IMR-90 (cell line): Measurements from ENCODE around the gene SLC22A16. TPM values are rescaled to one million over a fixed set of nuclear protein-coding genes. Genes with fewer than 3 reads are reported as not detected.

Experiments used
- ATAC-seq: fragments of 200-7000 bp; cut with Tn5 transposase; 2 replicates; pipeline ENCODE4 v1.9.1; 2020; ENCODE audit warnings: low read depth, mild to moderate bottlenecking, moderate library complexity
- BruUV-seq: library from RNA; stranded (reverse); fragments of 400-500 nt; replicated peaks from 2 replicates; lab custom pipeline; 2021; lab: Mats Ljungman, UMichigan
- CTCF ChIA-PET: fragments of 300-600 bp; formaldehyde crosslinking; extraction: SDS; loops from one replicate; lab custom pipeline; 2021; ENCODE audit warnings: antibody characterized with exemption; lab: Yijun Ruan, JAX
- POLR2A ChIA-PET: fragments of 300-600 bp; sonication (Branson Sonifier 250); formaldehyde crosslinking; loops from one replicate; lab custom pipeline; 2022; ENCODE audit warnings: antibody characterized with exemption; ENCODE audit not compliant: unreplicated experiment; lab: Charles Lee
- DNase-seq: peaks from one replicate; pipeline ENCODE4 v3.0.0; 2013
- H2AFZ ChIP-seq: replicated peaks from 2 replicates; pipeline ENCODE3; 2013; ENCODE audit warnings: low read length, mild to moderate bottlenecking; ENCODE audit not compliant: poor library complexity
- H2AK5ac ChIP-seq: 2 replicates; pipeline ENCODE4 v1.6.1; 2013; ENCODE audit warnings: low read depth, low read length, inconsistent platforms
- H2AK9ac ChIP-seq: replicated peaks from 2 replicates; pipeline ENCODE3; 2013; ENCODE audit warnings: mild to moderate bottlenecking, low read depth, low read length, moderate library complexity; ENCODE audit not compliant: poor library complexity
- H2BK120ac ChIP-seq: 2 replicates; pipeline ENCODE4 v1.6.1; 2013; ENCODE audit warnings: low read depth, low read length, inconsistent platforms
- H2BK15ac ChIP-seq: 3 replicates; pipeline ENCODE4 v1.6.1; 2013; ENCODE audit warnings: low read depth, low read length, inconsistent platforms
- H2BK20ac ChIP-seq: 2 replicates; pipeline ENCODE4 v1.6.1; 2013; ENCODE audit warnings: low read depth, mild to moderate bottlenecking, inconsistent platforms, low read length, moderate library complexity
- H2BK5ac ChIP-seq: 2 replicates; pipeline ENCODE4 v1.6.1; 2013; ENCODE audit warnings: mild to moderate bottlenecking, low read depth, low read length, inconsistent platforms; ENCODE audit not compliant: poor library complexity, severe bottlenecking
- H3K14ac ChIP-seq: replicated peaks from 2 replicates; pipeline ENCODE4 v1.6.1; 2013; ENCODE audit warnings: low read depth, low read length, inconsistent platforms
- H3K18ac ChIP-seq: 2 replicates; pipeline ENCODE4 v1.6.1; 2013; ENCODE audit warnings: low read depth, low read length, control low read depth
- H3K23ac ChIP-seq: 2 replicates; pipeline ENCODE4 v1.6.1; 2013; ENCODE audit warnings: low read depth, low read length, inconsistent platforms
- H3K27ac ChIP-seq: 2 replicates; pipeline ENCODE4 v1.5.1; 2013; ENCODE audit warnings: mild to moderate bottlenecking, control low read depth, low read length; ENCODE audit not compliant: insufficient read depth
- H3K27me3 ChIP-seq: 2 replicates; pipeline ENCODE4 v1.6.1; 2013; ENCODE audit warnings: low read length; ENCODE audit not compliant: control insufficient read depth, insufficient read depth
- H3K36me3 ChIP-seq: 2 replicates; pipeline ENCODE4 v1.6.1; 2013; ENCODE audit warnings: low read length, mixed read lengths; ENCODE audit not compliant: control insufficient read depth, insufficient read depth
- H3K4ac ChIP-seq: 2 replicates; pipeline ENCODE4 v1.6.1; 2013; ENCODE audit warnings: low read depth, low read length, inconsistent platforms
- H3K4me1 ChIP-seq: 2 replicates; pipeline ENCODE4 v1.6.1; 2013; ENCODE audit warnings: low read length, mixed read lengths; ENCODE audit not compliant: control insufficient read depth, insufficient read depth
- H3K4me2 ChIP-seq: 2 replicates; pipeline ENCODE4 v1.6.1; 2013; ENCODE audit warnings: low read depth, mild to moderate bottlenecking, control low read depth, low read length, moderate library complexity
- H3K4me3 ChIP-seq: 2 replicates; pipeline ENCODE4 v1.5.1; 2013; ENCODE audit warnings: low read depth, mild to moderate bottlenecking, control low read depth, low read length, moderate library complexity; ENCODE audit not compliant: insufficient read depth
- H3K56ac ChIP-seq: 2 replicates; pipeline ENCODE4 v1.6.1; 2013; ENCODE audit warnings: low read length, inconsistent platforms; ENCODE audit not compliant: insufficient read depth; ENCODE audit errors: extremely low read depth
- H3K79me1 ChIP-seq, 2 experiments: 2 replicates each; pipeline ENCODE4 v1.6.1; 2013; ENCODE audit warnings: low read length in 2 of 2, inconsistent platforms in 1 of 2, low read depth in 1 of 2
- H3K9ac ChIP-seq: 2 replicates; pipeline ENCODE4 v1.6.1; 2013; ENCODE audit warnings: low read depth, low read length, control low read depth
- H3K9me1 ChIP-seq: 2 replicates; pipeline ENCODE4 v1.6.1; 2013; ENCODE audit warnings: low read length, inconsistent platforms; ENCODE audit not compliant: insufficient read depth
- H3K9me3 ChIP-seq: 2 replicates; pipeline ENCODE4 v1.6.1; 2013; ENCODE audit warnings: low read length; ENCODE audit not compliant: control insufficient read depth, insufficient read depth
- H4K20me1 ChIP-seq: 2 replicates; pipeline ENCODE4 v1.6.1; 2013; ENCODE audit warnings: low read length, inconsistent platforms; ENCODE audit not compliant: insufficient read depth
- H4K5ac ChIP-seq: 2 replicates; pipeline ENCODE4 v1.6.1; 2013; ENCODE audit warnings: mild to moderate bottlenecking, low read depth, low read length, control low read depth
- H4K8ac ChIP-seq, 2 experiments: 2 replicates each; pipeline ENCODE4 v1.6.1; 2013; ENCODE audit warnings: low read depth in 2 of 2, low read length in 2 of 2, control low read depth in 1 of 2, inconsistent platforms in 1 of 2
- H4K91ac ChIP-seq: 2 replicates; pipeline ENCODE4 v1.6.1; 2013; ENCODE audit warnings: low read depth, low read length, inconsistent platforms; ENCODE audit not compliant: insufficient read depth
- MXI1 ChIP-seq: IDR thresholded peaks from 2 replicates; pipeline ENCODE4 v1.6.1; 2012; ENCODE audit warnings: low read depth, mild to moderate bottlenecking, low read length, moderate library complexity, borderline replicate concordance
- NFE2L2 ChIP-seq: fragments of 150-350 bp; IDR thresholded peaks from 2 replicates; pipeline ENCODE4 v1.6.1; 2016; ENCODE audit warnings: low read depth, mild to moderate bottlenecking, low read length
- RAD21 ChIP-seq: IDR thresholded peaks from 2 replicates; pipeline ENCODE4 v1.6.1; 2012; ENCODE audit warnings: low read length, improper control_type of control experiment
- WGBS, 2 experiments: methylation state at CpG; one replicate each; pipeline versions ENCODE4 v1.1.5 to v1.1.7; 2013; ENCODE audit warnings: missing lambda C conversion rate in 2 of 2; ENCODE audit not compliant: insufficient read length in 1 of 2; ENCODE audit errors: extremely low coverage in 2 of 2; 5-methylcytosine and 5-hydroxymethylcytosine counted together
- dilution Hi-C: fragments of 300-500 bp; cut with HindIII; formaldehyde crosslinking; loops from one replicate; pipeline ENCODE4 v1.14.3; 2018; ENCODE audit warnings: low sequenced_read_pairs; ENCODE audit not compliant: unreplicated experiment
- in situ Hi-C: fragments of 300-500 bp; cut with MboI; formaldehyde crosslinking; loops from 3 replicates; pipeline ENCODE4 v1.14.3; 2019; ENCODE audit warnings: low sequenced_read_pairs, inconsistent platforms, mixed read lengths
- intact Hi-C: fragments of 100-400 bp; cut with micrococcal nuclease; formaldehyde crosslinking; loops from 2 replicates; pipeline ENCODE4 v1.10.0; 2022
- polyA plus RNA-seq, 3 experiments: library from polyadenylated mRNA; depleted of rRNA; stranded (reverse); fragments of >200 nt; gene quantifications; 2 replicates each; pipeline ENCODE4 v1.2.3, GENCODE V29; 2012; ENCODE audit warnings: low replicate concordance in 1 of 3
- total RNA-seq: library from RNA; depleted of rRNA; stranded (reverse); fragments of >200 nt; gene quantifications from 2 replicates; pipeline ENCODE4 v1.2.3, GENCODE V29; 2012

SLC22A16 gene
- total and polyA plus RNA-seq, 2 of the 4 experiments (the other 2 are of a cell fraction) = not detected

- H2BK15ac ChIP-seq = no peak overlapping the region; the same call in 2 of the 3 replicates
- no TSS peak for BruUV-seq
- no peaks in the 10 kb centered on the region for H3K36me3 ChIP-seq
- intact Hi-C loops = no loop called here
- ChIA-PET CTCF (no interaction called here), POLR2A (interaction anchor here (0.5 kb wide), 1 partner anchor 749 kb away, joined by 5 read pairs; no protein-coding TSS in a partner anchor)
- no peak overlapping the region for H3K23ac ChIP-seq
- H2AFZ ChIP-seq = no peak overlapping the region
- H3K79me1 ChIP-seq = no peaks in the 10 kb centered on the region
- no peak overlapping the region for H3K4me2 ChIP-seq
- dilution Hi-C loops = no loop called here
- peaks cover 5% of the 10 kb centered on the region; the same call in 1 of the 2 replicates for H3K27me3 ChIP-seq
- H4K91ac ChIP-seq = no peak overlapping the region
- WGBS, 2 experiments = no CpG with 5 or more reads among the region's 1 CpG
- H2AK5ac ChIP-seq = peak overlapping the region; percentile 70
- in situ Hi-C loops = no loop called here
- no peak overlapping the region for H3K9ac ChIP-seq
- no peak overlapping the region for H3K56ac ChIP-seq
- no peak for DNase-seq
- H3K9me3 ChIP-seq = no peaks in the 10 kb centered on the region
- no peak overlapping the region for H4K8ac ChIP-seq
- H3K18ac ChIP-seq = no peak overlapping the region
- no peak overlapping the region for H3K27ac ChIP-seq
- peaks cover 3% of the 10 kb centered on the region for H3K4me1 ChIP-seq
- no peak overlapping the region for H3K4ac ChIP-seq
- H2AK9ac ChIP-seq = no peak overlapping the region
- no peak overlapping the region for H4K5ac ChIP-seq
- H2BK20ac ChIP-seq = peak overlapping the region; percentile 29; the same call in 1 of the 2 replicates
- no peak for TF ChIP-seq MXI1
- TF ChIP-seq NFE2L2 = no peak
- TF ChIP-seq RAD21 = no peak
- no peaks in the 10 kb centered on the region for H4K20me1 ChIP-seq
- ATAC-seq = no peak
- no peak overlapping the region for H3K4me3 ChIP-seq
- H2BK120ac ChIP-seq = no peak overlapping the region
- H3K14ac ChIP-seq = no peak overlapping the region
- H2BK5ac ChIP-seq = no peak overlapping the region
- H3K9me1 ChIP-seq = no peaks in the 10 kb centered on the region
Measured at GRCh38 chr6:110511401-110511800, 35.0 kb upstream of the SLC22A16 start.
